Kidney (tissue), 14 donors: ENCODE data around the gene PKDREJ. TPM values are rescaled to one million over a fixed set of nuclear protein-coding genes. Genes with fewer than 3 reads are reported as not detected.

Experiments used
- DNase-seq, 5 donors: peaks; one replicate each; pipeline ENCODE4 v3.0.0-alpha.2; 2013 to 2020
- FAIRE-seq: peaks from 2 replicates; lab custom pipeline; 2012; peaks lifted over from hg19 to GRCh38; lab: Jason Lieb, UNC
- H3K27ac ChIP-seq, 2 donors: one replicate each; pipeline ENCODE4 v1.7.0; 2013; ENCODE audit warnings: low read depth in 2 of 2, low read length in 2 of 2, inconsistent platforms in 1 of 2
- H3K27me3 ChIP-seq: one replicate; pipeline ENCODE4 v1.7.1; 2013; ENCODE audit warnings: low read length, inconsistent platforms; ENCODE audit not compliant: control insufficient read depth, insufficient read depth
- H3K36me3 ChIP-seq, 3 donors: one replicate each; pipeline versions ENCODE4 v1.7.0 to v1.7.1; 2013; ENCODE audit warnings: low read length in 3 of 3, control low read depth in 1 of 3, inconsistent platforms in 1 of 3; ENCODE audit not compliant: insufficient read depth in 3 of 3, control insufficient read depth in 2 of 3
- H3K4me1 ChIP-seq, 3 donors: one replicate each; pipeline versions ENCODE4 v1.7.0 to v1.7.1; 2013; ENCODE audit warnings: low read length in 3 of 3, inconsistent platforms in 1 of 3, low read depth in 1 of 3; ENCODE audit not compliant: control insufficient read depth in 2 of 3, insufficient read depth in 2 of 3
- H3K4me3 ChIP-seq, 3 donors: one replicate each; pipeline versions ENCODE4 v1.7.0 to v1.8.1; 2013; ENCODE audit warnings: low read length in 3 of 3, control low read depth in 1 of 3, inconsistent platforms in 1 of 3
- H3K9ac ChIP-seq, 3 donors: one replicate each; pipeline versions ENCODE4 v1.7.0 to v1.7.1; 2013; ENCODE audit warnings: low read length in 3 of 3, control low read depth in 1 of 3, inconsistent platforms in 1 of 3
- H3K9me3 ChIP-seq, 3 donors: one replicate each; pipeline versions ENCODE4 v1.7.0 to v1.7.1; 2013; ENCODE audit warnings: low read length in 3 of 3, control low read depth in 1 of 3, inconsistent platforms in 1 of 3; ENCODE audit not compliant: control insufficient read depth in 2 of 3, insufficient read depth in 1 of 3
- CTCF ChIP-seq: IDR thresholded peaks from 3 replicates; pipeline ENCODE4 v1.5.1; 2012; ENCODE audit warnings: mild to moderate bottlenecking, moderate library complexity, borderline replicate concordance; ENCODE audit not compliant: insufficient read depth; ENCODE audit errors: extremely low read depth
- intact Hi-C: fragments of 100-400 bp; cut with DNase I; formaldehyde crosslinking; loops from one replicate; pipeline ENCODE4 v1.11.1; 2022
- polyA plus RNA-seq: library from polyadenylated mRNA; stranded (reverse); fragments of 350-450 nt; fragmentation: Illumina TruSeq; extraction: RNeasy Lipid Tissue Mini Kit (QIAGEN cat#74804); gene quantifications from one replicate; pipeline ENCODE4 v1.2.3, GENCODE V29; 2014; ENCODE audit warnings: low read depth, low replicate concordance; ENCODE audit not compliant: insufficient read depth
- total RNA-seq: library from RNA; stranded (reverse); fragmentation: NEBNext Ultra II Directional; extraction: Animal tissue kit (Norgen Biotek cat#: 25700); gene quantifications from one replicate; pipeline ENCODE4 v1.2.1, GENCODE V29; 2021
- donor health status: control.
- donor health status: control.
- donor health status: control.
- donor health status: control.
- donor health status: control.
- donor health status: DM: yes; HTN: yes; CAD: no.
- donor health status: Normal renal cell carcinoma (clear cell type).

Gene PKDREJ
- total and polyA plus RNA-seq, 2 donors from 2014 or later = 0.06 to 0.15 TPM

- Histone ChIP-seq H3K27ac (peak within 1 kb of the TSS; percentile 71 to 86), H3K9me3 (no peaks in the 10 kb centered on the region), H3K4me3 (peak within 1 kb of the TSS; percentile 58 to 85 (median 67)), H3K9ac (peak within 1 kb of the TSS; percentile 41 to 86 (median 73)), H3K27me3 (no peaks in the 10 kb centered on the region), H3K4me1 (peaks cover 0 to 6% (median 6%) of the 10 kb centered on the region in 3 donors), H3K36me3 (peaks cover 0 to 11% (median 4%) of the 10 kb centered on the region in 3 donors)
- peak; percentile 98 to 100 (median 98) for DNase-seq
- peak; percentile 28 for TF ChIP-seq CTCF
- intact Hi-C loops = no loop called here
- FAIRE-seq = peak; percentile 72
Measured at GRCh38 chr22:46296257-46297150, 33.4 kb upstream of the PKDREJ start, which contains the start of gene GTSE1. Gene GTSE1 (plus strand): TSS chr22:46296870. CDS start chr22:46297401, 531 bp downstream.

GRCh38 chr22:46295277-46295971, 32.3 kb upstream of the PKDREJ start:
- intact Hi-C loops = no loop called here
- H3K27me3 ChIP-seq = no peaks in the 10 kb centered on the region
- DNase-seq (no peak), FAIRE-seq (no peak)
- H3K9ac ChIP-seq = peak overlapping the region in 1 of 3 donors; percentile 86
- peaks cover 0 to 6% (median 6%) of the 10 kb centered on the region in 3 donors for H3K4me1 ChIP-seq
- no peaks in the 10 kb centered on the region for H3K9me3 ChIP-seq
- peak overlapping the region in 1 of 3 donors; percentile 67 for H3K4me3 ChIP-seq
- peaks cover 0 to 19% (median 4%) of the 10 kb centered on the region in 3 donors for H3K36me3 ChIP-seq
- TF ChIP-seq CTCF = no peak
- no peak overlapping the region for H3K27ac ChIP-seq

- Histone ChIP-seq H3K27me3 (no peaks in the 10 kb centered on the region), H3K9me3 (no peaks in the 10 kb centered on the region), H3K9ac (no peak overlapping the region), H3K4me3 (no peak overlapping the region), H3K4me1 (peaks cover 0 to 6% (median 6%) of the 10 kb centered on the region in 3 donors), H3K27ac (no peak overlapping the region), H3K36me3 (peaks cover 0 to 23% (median 4%) of the 10 kb centered on the region in 3 donors)
- intact Hi-C loops = no loop called here
- no peak for FAIRE-seq
- no peak for TF ChIP-seq CTCF
- DNase-seq = no peak
Measured at GRCh38 chr22:46294784-46295183, 31.6 kb upstream of the PKDREJ start.
